Left forelimb (tissue), 1 donor: Measurements from ENCODE around the gene PARP3.

Experiments
- DNase-seq: peaks from one replicate; pipeline ENCODE4 v3.0.0-alpha.2; 2018; ENCODE audit warnings: low spot score

The PARP3 gene

DNA sequence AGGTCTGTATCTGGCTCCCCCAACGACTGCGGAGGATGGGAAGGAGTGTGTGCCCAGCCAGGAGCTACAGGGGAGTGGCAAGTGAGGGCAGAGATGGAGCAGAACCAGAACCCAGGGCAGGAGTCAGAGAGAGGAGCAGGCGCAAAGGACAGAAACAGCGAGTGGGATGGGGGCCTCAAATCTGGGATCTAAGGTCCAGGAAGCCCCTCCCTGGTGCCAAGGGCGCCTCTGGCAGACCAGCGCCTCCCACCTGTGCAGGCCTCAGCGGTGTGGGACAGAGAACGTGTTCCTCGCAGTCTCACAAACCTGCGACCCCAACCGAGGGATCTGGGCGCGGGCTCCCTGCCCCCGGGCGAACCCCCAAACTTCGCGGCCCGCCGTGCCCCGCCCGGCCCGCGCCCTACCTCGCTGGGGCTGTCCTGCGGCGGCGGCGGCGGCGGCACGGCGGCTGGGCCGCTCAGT lies 24.8 kb downstream of the PARP3 start:
- DNase-seq: no peak

DNA sequence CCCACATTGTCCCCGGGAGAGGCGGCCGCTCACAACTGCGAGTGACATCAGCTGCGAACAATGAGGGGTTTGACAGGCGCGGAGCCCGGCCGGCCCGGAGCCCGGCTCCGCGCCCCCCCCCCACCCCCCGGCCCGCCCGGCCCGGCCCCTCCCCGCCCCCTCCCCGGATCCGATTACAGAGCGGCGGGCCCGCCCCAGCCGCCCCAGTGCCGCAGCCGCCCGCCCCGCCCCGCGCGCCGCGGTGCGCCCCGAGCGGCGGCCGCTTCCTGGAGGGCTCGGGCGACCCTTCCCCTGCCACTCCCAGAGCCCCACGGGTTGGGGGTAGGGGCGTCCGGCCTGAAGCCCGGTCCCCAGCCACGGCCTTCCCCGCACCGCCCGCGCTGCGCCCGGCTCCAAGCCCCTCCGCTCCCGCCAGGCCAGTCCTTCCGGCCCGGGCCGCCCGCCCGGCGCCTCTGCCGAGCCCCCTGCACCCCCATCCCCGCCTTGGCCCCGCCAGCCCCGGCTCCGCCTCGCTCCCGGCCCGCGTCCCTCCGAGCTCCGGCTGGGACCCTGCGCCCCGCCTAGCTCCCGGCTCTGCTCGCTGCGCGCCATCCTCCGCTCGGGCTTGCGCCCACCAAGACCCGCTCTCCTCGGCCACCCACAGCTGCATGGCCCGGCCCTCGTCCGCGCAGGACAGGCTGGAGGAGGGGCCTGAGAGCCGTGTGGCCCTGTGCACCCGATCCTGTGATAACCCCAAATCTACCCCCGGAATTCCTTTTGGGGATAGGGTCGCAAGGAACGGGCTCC lies 25.4 kb downstream of the PARP3 start, which contains the start of gene PCBP4:
Gene PCBP4 (minus strand): TSS at position 71 of the 786 bp plus-strand sequence. CDS start 6,214 bp downstream, outside the sequence.
- DNase-seq: peak; percentile 87

- DNase-seq: no peak
Measured at GRCh38 chr3:51968170-51968775, 26.1 kb downstream of the PARP3 start.

- DNase-seq: no peak
Measured at GRCh38 chr3:51968883-51969678, 26.9 kb downstream of the PARP3 start.

DNA sequence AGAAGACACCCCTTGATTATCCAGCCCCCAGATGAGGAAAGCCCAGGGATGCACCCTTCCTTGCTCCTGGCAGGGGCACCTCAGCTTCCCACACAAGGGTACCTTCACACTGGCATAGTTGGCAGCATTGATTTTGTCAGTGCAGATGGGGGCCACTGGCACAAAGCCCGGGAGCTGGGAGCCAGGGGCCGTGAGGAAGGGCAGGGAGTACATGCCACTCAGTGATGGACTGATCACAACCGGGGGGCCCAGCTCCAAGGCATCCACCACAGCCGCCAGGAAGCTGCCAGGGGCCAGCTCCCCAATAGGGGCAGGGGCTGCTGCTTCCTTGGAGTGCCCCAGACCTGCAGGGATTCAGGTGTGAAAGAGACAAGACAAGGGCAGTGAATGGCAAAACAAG lies 27.7 kb downstream of the PARP3 start:
- no peak for DNase-seq

GRCh38 chr3:51970606-51971300 lies 28.6 kb downstream of the PARP3 start:
- DNase-seq: no peak

DNA sequence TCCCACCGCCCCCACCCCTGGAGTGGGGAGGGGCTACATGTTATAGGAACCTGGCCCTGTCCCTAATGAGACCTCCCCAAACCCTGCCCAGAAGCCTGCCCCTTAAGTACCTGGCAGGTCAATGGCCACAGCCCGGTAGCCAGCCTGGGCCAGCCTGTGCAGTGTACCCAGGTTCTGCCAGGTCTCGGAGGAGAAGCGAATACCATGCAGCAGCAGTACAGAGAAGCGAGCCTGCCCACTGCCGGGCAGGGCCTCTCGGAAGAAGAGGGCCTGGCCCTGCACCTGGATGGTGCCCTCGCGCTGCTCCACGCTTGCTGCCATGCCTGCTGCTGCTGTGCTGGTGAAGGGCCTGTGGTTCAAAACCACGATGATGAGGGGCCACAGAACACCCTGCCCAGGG lies 29.2 kb downstream of the PARP3 start:
- DNase-seq: no peak

GRCh38 chr3:51974277-51974962 lies 32.3 kb downstream of the PARP3 start:
- no peak for DNase-seq

DNA sequence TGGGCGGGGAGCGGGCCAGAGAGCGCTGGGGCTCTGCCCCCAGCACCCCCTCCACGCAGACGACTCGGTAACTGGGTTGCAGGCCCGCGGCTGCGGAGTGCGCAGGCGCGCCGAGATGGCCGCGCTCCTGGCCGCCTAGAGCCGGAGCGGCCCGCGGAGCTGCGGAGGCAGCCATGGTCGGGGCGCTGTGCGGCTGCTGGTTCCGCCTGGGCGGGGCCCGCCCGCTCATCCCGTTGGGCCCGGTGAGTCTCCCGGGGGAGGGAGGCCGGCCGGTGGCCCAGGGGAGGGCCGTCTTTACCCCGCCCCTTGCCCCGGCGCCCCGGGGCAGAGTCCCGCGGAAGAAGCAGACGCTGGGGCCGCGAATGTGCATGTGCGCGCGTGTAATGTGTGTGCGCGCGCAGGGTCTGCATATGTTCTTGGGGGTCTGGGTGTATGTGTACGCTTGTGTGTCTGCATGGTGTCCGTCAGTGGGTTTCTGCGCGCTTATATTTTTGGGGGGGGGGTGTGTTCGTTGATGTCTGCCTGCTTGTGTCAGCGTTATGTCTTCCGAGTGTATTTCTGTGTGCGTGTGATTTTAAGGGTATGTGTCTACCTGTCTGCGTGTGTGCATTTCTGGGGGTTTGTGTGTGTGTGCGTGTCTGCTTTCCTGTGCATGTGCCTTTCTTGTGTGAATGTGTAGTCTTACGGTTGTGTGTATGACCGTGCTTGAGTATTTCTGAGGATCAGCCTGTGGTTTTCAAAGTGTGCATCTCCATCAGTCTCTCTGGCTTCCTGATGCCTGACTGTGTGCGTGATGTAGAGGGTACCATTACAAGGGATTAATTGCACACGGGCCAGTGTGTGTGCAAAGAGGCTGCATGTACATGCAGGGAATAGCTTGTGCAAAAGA lies 33.0 kb downstream of the PARP3 start, which contains the start of gene ABHD14A:
Gene ABHD14A (plus strand): TSS at position 102 of the 889 bp plus-strand sequence. CDS start 72 bp downstream, at position 174.
- DNase-seq: peak; percentile 83

- DNase-seq: peak; percentile 81
Measured at GRCh38 chr3:51975852-51976549, 33.8 kb downstream of the PARP3 start.

DNA sequence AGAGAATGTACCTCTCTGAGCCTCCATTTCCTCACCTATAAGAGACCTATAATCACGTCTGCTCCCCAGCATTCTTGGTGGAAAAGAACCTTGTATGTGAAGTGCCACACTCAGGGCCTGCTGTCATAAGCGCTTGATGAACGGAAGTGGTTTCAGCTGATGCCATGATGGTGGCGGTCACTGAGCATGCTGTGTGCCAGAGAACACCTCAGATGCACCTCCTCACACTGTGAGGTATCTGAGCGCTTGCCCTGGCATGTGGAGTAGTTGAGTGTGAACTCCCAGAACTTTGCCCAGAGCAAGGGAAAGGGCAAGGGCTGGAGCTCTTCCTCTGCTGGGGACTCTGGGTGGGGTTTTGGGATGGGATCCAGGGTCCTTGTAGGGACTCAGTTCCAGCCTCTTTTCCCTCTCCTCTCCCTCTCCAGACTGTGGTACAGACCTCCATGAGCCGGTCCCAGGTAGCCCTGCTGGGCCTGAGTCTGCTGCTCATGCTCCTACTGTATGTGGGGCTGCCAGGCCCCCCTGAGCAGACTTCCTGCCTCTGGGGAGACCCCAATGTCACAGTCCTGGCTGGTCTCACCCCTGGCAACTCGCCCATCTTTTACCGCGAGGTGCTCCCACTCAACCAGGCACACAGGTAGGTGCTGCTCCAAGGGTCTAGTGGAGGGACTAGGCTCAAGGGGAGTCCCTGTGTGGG lies 35.4 kb downstream of the PARP3 start:
- DNase-seq: no peak

DNA sequence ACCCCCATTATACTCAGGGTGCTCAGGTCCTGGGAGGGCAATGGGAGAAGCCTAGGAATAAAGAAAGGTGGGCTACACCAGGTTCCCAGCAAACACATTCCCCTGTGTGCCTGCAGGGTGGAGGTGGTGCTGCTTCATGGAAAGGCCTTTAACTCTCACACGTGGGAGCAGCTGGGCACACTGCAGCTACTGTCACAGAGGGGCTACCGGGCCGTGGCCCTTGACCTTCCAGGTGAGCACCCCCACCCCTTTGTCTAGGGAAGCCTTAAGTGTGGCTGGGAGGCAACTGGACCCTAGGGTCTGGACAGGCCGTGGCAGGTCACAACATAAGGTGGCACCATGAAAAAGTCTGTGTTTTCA lies 36.0 kb downstream of the PARP3 start:
- DNase-seq: no peak

DNA sequence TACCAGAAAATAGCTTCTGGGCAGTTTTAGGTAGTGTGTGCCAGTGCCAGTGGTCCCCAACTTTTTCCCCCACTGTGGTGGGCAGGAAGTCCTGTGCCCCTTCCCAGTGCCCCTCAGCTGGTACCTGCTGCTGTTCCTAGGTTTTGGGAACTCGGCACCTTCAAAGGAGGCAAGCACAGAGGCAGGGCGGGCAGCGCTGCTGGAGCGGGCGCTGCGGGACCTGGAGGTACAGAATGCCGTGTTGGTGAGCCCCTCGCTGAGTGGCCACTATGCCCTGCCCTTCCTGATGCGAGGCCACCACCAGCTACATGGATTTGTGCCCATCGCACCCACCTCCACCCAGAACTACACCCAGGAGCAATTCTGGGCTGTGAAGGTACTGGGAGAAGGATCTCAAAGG lies 38.1 kb downstream of the PARP3 start:
- DNase-seq: no peak

- no peak for DNase-seq
Measured at GRCh38 chr3:51982352-51982837, 40.2 kb downstream of the PARP3 start.

DNA sequence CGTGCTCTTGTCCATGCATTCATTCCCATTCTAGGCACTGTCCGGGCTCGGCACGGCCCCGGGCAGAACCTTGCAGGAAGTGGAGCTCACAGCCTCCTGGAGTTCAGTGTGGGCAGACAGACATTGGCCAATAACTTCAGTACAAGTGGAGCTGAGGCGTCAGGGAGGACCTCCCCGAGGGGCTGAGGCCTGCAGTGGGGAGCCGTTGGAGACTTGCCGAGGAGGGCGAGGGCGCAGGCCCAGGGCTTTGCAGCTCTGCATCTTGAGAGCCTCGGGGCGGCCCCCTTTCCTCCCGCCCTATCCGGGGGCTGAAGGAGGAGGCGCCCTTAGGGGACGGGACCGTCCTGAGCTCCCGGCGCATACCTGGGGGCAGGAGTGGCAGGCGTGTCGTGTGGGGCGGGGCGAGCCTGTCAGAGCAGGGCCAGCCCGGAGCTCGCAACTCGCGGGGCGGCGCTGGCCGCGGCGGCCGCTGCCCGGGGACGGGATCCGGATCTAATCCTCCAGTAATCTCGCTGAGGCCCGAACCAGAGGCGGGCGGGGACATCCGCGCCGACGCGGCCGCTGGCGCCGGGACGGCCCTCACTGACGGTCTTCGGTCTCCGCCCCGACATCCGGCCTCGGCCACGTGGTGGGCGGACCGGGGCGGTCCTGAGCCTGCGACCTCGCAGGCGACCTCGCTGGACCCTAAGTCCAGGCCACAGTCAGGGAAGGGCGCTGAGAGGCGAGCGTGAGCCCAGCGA lies 40.8 kb downstream of the PARP3 start, which contains the start of gene ACY1:
Gene ACY1 (plus strand): TSS at position 698 of the 740 bp plus-strand sequence. CDS start 530 bp downstream, outside the sequence.
- peak; percentile 92 for DNase-seq

- no peak for DNase-seq
Measured at GRCh38 chr3:51983578-51984268, 41.6 kb downstream of the PARP3 start.

DNA sequence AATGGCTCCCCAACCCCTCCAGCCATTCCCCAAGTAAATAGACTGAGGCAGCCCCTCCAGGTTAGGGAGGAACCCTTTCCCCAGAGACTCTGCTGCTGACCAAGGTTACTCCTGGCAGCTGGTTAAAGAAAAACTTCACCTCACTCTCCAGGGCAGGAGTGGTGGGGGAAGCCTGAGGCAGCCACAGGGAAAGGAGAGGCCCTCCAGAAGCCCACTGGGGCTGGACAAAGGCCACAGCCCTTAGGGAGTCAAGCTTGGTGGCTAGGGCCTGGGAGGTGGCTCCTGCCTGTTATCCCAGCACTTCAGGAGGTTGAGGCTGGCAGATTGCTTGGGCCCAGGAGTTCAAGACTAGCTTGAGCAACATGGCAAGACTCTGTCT lies 42.1 kb downstream of the PARP3 start:
- no peak for DNase-seq
